Measurements from ENCODE around the gene GPATCH2.
A peak's percentile ranks its signal among the peaks of the same experiment; 100 is the strongest.

GPATCH2 gene

GRCh38 chr1:217630711-217631591, at the start of gene GPATCH2, which contains the start of gene SPATA17:
GPATCH2 (minus strand) TSS chr1:217631090; CDS start chr1:217630971, 119 bp downstream.
SPATA17 (plus strand) TSS chr1:217631344; CDS start chr1:217631379, 35 bp downstream.
- peak; percentile 38 to 53 for DNase-seq (ENCODE audit: low read depth in 2 of 2)

- no peak for DNase-seq (ENCODE audit: low read depth in 2 of 2)
Observed at GRCh38 chr1:217674028-217674729, 43.3 kb upstream of the GPATCH2 start.

DNA sequence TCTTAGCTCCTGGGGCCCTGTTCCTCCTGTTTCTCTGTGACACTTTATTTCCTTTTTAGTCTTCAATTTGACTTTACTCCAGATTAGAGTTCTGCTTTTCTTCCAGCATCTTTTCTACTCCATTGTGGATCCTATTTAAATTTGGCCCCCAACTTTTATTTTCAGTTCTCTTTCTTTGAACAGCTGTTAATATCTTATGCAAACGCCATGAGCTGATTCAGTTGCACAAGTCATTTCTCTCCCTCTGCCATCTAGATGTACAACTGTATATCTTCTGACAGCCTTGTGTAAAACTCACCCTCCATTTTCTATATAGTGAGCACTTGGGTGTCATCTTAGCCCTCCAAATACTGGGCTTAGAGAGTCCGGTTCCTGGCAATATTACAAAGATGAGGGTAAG, 42.5 kb upstream of the GPATCH2 start:
- DNase-seq (ENCODE audit: low read depth in 2 of 2) = no peak

DNA sequence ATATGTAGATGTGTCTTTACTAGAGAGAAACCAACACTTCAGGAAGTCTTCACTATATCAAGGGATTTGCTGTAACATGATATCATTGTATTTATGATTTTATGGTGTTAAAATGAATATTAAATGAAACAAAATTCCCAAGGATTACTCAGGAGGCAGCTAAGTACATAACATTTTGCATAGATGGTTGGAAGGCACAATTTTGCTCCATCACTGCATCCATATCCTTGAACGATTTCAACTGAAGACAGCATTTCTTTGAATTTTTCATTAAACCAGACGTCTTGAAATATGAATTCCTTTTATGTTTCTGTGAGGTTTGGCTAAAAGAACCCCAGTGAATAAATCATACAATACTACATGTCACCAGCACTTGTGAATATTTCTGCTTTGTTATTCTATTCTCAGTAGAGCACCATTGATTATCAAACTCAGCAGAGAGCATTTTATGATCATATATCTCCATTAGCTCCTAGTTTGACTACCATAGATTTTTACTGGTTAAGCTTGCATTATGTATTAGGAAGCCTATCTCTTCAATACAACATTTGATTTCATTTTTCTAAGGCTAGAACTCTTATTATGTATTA, 37.6 kb upstream of the GPATCH2 start:
- no peak for DNase-seq (ENCODE audit: low read depth in 2 of 2)

DNA sequence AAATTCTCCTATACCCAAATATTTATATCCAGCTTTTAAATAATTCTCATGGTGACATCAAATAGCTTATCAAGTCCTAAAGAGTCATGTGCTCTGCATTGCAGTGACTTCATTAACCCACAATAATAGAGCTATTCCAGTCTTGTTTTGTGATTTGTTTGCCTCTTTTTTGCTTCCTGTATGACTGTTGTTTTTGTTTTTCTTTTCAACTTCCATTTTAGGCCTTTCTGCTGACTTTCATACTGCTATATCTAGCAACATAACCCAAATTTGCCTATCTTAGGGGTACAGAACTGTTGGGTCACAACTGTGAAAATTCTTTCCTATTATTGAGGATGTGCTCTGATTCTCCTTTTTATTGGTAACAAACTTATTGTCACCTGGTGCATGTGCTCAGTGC, 30.5 kb upstream of the GPATCH2 start:
- no peak for DNase-seq (ENCODE audit: low read depth in 2 of 2)

GRCh38 chr1:217660353-217661062, 29.6 kb upstream of the GPATCH2 start:
- no peak for DNase-seq (ENCODE audit: low read depth in 2 of 2)

DNA sequence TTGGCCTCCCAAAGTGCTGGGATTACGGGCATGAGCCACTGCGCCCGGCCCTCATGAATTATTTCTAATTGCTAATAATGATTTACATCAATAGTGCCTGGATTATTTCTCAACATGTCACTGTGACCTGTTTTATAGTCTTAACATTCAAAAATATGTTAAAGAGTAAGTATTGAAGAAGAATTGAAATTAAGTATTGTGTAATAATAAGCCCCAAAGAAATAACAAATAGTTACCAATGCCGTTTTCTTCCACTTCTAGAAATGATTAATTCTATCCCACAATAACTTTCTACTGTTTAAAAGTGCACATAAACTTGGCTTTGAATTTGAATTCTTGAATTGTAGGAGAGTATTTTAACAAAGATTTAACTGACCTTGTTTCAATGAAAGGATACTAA, 19.8 kb upstream of the GPATCH2 start:
- no peak for DNase-seq (ENCODE audit: low read depth in 2 of 2)

DNA sequence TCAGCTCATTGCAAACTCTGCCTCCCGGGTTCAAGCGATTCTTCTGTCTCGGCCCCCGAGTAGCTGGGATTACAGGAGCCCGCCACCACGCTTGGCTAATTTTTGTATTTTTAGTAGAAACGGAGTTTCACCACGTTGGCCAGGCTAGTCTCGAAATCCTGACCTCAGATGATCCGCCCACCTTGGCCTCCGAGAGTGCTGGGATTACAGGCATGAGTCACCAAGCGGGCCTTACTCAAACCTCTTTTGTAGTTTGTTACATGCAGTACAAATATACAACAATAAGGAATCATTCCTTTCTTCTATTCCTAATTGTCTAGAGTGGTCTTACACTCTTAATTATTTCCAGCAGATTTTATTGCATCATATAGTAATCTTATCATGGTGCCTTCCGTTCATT, 16.9 kb upstream of the GPATCH2 start:
- no peak for DNase-seq (ENCODE audit: low read depth in 2 of 2)

- no peak for DNase-seq (ENCODE audit: low read depth in 2 of 2)
Observed at GRCh38 chr1:217642455-217642854, 11.6 kb upstream of the GPATCH2 start.

- no peak for DNase-seq (ENCODE audit: low read depth in 2 of 2)
Observed at GRCh38 chr1:217627431-217627830, 3.5 kb downstream of the GPATCH2 start.

DNA sequence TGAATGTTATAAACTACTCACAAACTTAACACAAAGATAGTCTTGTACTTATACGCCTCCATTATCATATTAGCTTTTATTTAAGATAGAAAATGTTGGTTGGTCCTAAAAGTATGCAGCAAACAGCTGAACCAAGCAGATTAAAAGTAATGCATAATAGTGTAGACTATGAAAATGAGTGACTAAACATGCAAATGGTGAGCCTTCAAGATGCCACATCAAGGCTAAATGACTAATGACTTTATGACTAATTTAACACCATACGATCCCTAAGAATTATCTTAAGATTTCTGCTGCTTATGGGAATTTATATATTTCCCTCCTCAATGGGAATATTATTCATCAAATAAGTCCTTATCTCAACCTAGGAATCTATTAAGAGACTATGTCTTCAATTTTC, 4.6 kb downstream of the GPATCH2 start:
- DNase-seq (ENCODE audit: low read depth in 2 of 2) = no peak

DNA sequence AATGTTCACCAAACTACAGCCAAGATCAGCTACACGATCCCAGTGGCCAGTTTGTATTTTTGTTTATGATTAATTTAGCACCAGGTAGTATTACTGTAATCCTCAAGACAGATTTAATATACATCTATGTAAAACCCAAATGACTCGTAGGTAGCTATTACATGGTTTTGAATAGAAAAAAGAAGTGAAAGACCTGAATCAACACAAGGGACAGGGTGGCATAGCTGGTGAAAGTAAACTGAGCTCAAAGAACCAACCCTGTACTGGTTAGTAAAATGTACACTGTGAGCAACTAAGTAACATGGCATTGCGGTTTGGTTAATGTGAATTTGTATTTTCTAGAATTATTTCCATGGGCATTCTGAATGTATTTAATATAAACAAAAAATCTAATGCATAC, 8.8 kb downstream of the GPATCH2 start:
- no peak for DNase-seq (ENCODE audit: low read depth in 2 of 2)

- DNase-seq (ENCODE audit: low read depth in 2 of 2) = no peak
Observed at GRCh38 chr1:217620814-217621213, 10.1 kb downstream of the GPATCH2 start.

GRCh38 chr1:217617126-217617525, 13.8 kb downstream of the GPATCH2 start:
- no peak for DNase-seq (ENCODE audit: low read depth in 2 of 2)

DNA sequence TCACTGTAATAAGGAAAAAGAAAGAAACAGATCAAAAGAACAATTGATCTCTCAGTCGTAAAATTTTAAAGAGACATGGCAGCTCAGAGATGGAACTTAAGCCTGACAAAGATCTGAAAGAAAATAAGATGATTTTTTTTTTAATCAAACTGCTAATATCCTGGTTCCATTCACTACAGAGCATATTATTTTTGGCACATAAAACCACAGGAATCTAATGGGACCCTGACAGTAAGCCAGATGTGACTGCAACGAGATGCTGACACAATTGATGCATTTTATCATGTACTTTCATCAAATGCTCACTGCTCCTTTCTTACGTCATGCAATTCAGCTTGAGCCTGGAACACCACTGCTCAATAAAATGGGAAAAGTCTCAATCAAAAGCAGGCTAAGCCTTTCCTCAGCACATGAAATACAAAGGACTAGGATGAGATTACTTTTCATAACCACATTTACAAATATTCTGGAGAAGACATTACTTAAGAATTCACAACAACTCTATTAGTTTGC, 16.6 kb downstream of the GPATCH2 start:
- DNase-seq (ENCODE audit: low read depth in 2 of 2) = no peak

DNA sequence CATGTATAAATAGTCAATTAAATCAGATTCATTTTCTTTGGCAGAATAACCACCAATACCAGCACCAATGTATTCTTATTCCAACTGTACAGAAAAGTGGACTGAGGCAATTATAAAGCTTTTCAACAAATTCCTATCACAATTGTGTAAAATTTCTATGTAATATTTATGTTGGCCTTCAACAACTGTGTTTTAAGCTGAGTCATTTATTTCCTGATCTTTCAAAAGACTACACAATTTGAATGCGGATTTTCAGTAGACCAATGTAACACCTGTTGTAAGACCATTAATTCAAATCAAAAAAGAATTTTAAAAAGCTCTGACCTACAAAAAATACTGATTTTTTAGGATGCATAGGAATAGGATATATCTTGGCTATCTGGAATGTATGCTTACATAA, 25.5 kb downstream of the GPATCH2 start:
- DNase-seq (ENCODE audit: low read depth in 2 of 2) = no peak

- no peak for DNase-seq (ENCODE audit: low read depth in 2 of 2)
Observed at GRCh38 chr1:217602380-217602779, 28.5 kb downstream of the GPATCH2 start.

GRCh38 chr1:217599154-217599553, 31.7 kb downstream of the GPATCH2 start:
- DNase-seq (ENCODE audit: low read depth in 2 of 2) = no peak

DNA sequence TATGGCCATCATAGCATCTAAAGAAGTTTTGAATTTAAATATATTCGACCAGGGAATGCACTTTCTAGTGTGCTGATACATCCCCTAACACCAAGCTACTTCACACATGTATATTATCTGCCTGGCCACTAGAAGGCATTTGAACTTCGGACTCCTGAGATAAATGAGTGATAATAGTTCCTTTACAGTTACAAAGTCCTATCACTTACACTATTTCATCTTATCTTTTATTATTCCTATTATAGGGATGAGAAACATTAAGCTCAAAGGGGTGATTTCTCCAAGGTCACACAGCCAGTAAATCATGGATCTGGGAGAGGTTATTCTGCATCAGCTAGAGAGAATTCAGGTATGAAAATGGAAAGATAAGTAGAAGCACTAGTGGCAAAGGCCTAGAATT, 40.3 kb downstream of the GPATCH2 start:
- DNase-seq (ENCODE audit: low read depth in 2 of 2) = no peak

- DNase-seq (ENCODE audit: low read depth in 2 of 2) = no peak
Observed at GRCh38 chr1:217586586-217586985, 44.3 kb downstream of the GPATCH2 start.

- DNase-seq (ENCODE audit: low read depth in 2 of 2) = no peak
Observed at GRCh38 chr1:217585577-217585976, 45.3 kb downstream of the GPATCH2 start.
